SK-N-SH treated with all-trans-retinoic acid at 6 μM for 48 hours (cell line): ENCODE data around the gene MIB2.
"Not testable (repeated sequence)": the region's sequence is repeated elsewhere in the genome, so short reads cannot be mapped to it uniquely, and the experiment has no call there.

Experiments used
- PATZ1 ChIP-seq: fragments of 250-450 bp; sonication (Bioruptor Pico); IDR thresholded peaks from 2 replicates; pipeline ENCODE4 v1.8.0; 2020; ENCODE audit warnings: mild to moderate bottlenecking, moderate library complexity, borderline replicate concordance
- RARB ChIP-seq: fragments of 250-450 bp; sonication (Bioruptor Pico); IDR thresholded peaks from 2 replicates; pipeline ENCODE4 v1.8.0; 2021; ENCODE audit warnings: mild to moderate bottlenecking, moderate library complexity
- TOX ChIP-seq: fragments of 250-450 bp; sonication (Bioruptor Pico); IDR thresholded peaks from 2 replicates; pipeline ENCODE4 v1.8.0; 2021; ENCODE audit warnings: mild to moderate bottlenecking, moderate library complexity, borderline replicate concordance
- ZFP3 ChIP-seq: fragments of 250-450 bp; sonication (Bioruptor Pico); IDR thresholded peaks from 2 replicates; pipeline ENCODE4 v1.5.0; 2020; ENCODE audit warnings: mild to moderate bottlenecking, moderate library complexity
- ZNF565 ChIP-seq: fragments of 450-650 bp; formaldehyde crosslinking; conservative IDR thresholded peaks from 2 replicates; pipeline ENCODE4 v1.5.0; 2020; ENCODE audit warnings: low read depth, mild to moderate bottlenecking, moderate library complexity
- TF ChIP-seq, protein P1 (sequence below): fragments of 250-450 bp; sonication (Bioruptor Pico); IDR thresholded peaks from 2 replicates; pipeline ENCODE4 v1.8.0; 2021; ENCODE audit warnings: low read depth, mild to moderate bottlenecking, moderate library complexity, borderline replicate concordance

DNA sequence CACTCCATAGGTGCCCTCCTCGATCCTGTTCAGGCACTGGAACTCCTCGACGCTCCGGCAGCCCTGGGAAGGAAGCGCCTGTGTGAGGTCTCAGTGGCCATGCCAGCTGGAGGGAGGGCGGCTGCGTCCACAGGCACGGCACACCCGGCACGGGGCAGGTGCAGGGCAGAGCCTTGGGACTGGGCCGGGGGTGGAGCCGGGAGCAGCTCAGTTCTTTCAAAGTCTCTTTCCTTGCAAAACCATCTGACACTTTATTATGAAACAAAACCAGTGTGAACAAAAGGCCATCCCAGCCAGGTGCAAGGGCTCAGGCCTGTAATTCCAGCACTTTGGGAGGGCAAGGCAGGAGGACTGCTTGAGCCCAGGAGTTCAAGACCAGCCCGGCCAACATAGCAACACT, 23.2 kb downstream of the MIB2 start:
- TF ChIP-seq, protein P1, sequence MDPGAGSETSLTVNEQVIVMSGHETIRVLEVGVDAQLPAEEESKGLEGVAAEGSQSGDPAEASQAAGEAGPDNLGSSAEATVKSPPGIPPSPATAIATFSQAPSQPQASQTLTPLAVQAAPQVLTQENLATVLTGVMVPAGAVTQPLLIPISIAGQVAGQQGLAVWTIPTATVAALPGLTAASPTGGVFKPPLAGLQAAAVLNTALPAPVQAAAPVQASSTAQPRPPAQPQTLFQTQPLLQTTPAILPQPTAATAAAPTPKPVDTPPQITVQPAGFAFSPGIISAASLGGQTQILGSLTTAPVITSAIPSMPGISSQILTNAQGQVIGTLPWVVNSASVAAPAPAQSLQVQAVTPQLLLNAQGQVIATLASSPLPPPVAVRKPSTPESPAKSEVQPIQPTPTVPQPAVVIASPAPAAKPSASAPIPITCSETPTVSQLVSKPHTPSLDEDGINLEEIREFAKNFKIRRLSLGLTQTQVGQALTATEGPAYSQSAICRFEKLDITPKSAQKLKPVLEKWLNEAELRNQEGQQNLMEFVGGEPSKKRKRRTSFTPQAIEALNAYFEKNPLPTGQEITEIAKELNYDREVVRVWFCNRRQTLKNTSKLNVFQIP (CRISPR knock-in tag) = not testable (repeated sequence)
- not testable (repeated sequence) for TF ChIP-seq TOX (CRISPR knock-in tag); PATZ1 (CRISPR knock-in tag); RARB (CRISPR knock-in tag); ZNF565; ZFP3 (CRISPR knock-in tag)
